Neural progenitor cell (in vitro differentiated cells): ENCODE data around the gene ATAD3A. TPM values are rescaled to one million over a fixed set of nuclear protein-coding genes. Genes with fewer than 3 reads are reported as not detected.

Experiments used
- DNase-seq: peaks from one replicate; pipeline ENCODE4 v3.0.0-alpha.2; 2016; ENCODE audit warnings: low spot score
- H2AFZ ChIP-seq: fragments of 200-600 bp; sonication (generic); replicated peaks from 2 replicates; pipeline ENCODE4 v1.6.1; 2016; ENCODE audit warnings: antibody characterized with exemption
- H3F3A ChIP-seq: fragments of 200-600 bp; sonication (generic); 2 replicates; pipeline ENCODE4 v1.6.1; 2016; ENCODE audit warnings: antibody characterized with exemption, low read depth
- H3K27ac ChIP-seq: fragments of 200-600 bp; sonication (generic); 2 replicates; pipeline ENCODE4 v1.5.1; 2016; ENCODE audit warnings: mild to moderate bottlenecking
- H3K27me3 ChIP-seq: fragments of 200-600 bp; sonication (generic); 2 replicates; pipeline ENCODE4 v1.6.1; 2016; ENCODE audit warnings: mild to moderate bottlenecking, moderate library complexity
- H3K36me3 ChIP-seq: fragments of 200-600 bp; sonication (generic); 2 replicates; pipeline ENCODE4 v1.5.1; 2016
- H3K4me1 ChIP-seq: fragments of 200-600 bp; sonication (generic); 2 replicates; pipeline ENCODE4 v1.6.1; 2016; ENCODE audit warnings: mixed run types
- H3K4me2 ChIP-seq: fragments of 200-600 bp; sonication (generic); 2 replicates; pipeline ENCODE4 v1.6.1; 2016
- H3K4me3 ChIP-seq: fragments of 200-600 bp; sonication (generic); 2 replicates; pipeline ENCODE4 v1.5.1; 2016
- H3K79me2 ChIP-seq: fragments of 200-600 bp; sonication (generic); 2 replicates; pipeline ENCODE4 v1.6.1; 2016; ENCODE audit warnings: low read depth
- H3K9ac ChIP-seq: fragments of 200-600 bp; sonication (generic); 2 replicates; pipeline ENCODE4 v1.6.1; 2016
- H3K9me3 ChIP-seq: fragments of 200-600 bp; sonication (generic); 2 replicates; pipeline ENCODE4 v1.5.1; 2016; ENCODE audit warnings: low read depth
- H4K20me1 ChIP-seq: fragments of 200-600 bp; sonication (generic); 2 replicates; pipeline ENCODE4 v1.6.1; 2016; ENCODE audit warnings: low read depth
- H3K27ac Mint-ChIP-seq: 3 replicates; pipeline ENCODE4 v1.8.0; 2021; ENCODE audit warnings: mixed read lengths
- H3K27me3 Mint-ChIP-seq: 2 replicates; pipeline ENCODE4 v1.8.0; 2022; ENCODE audit warnings: low read depth, mild to moderate bottlenecking, inconsistent platforms, moderate library complexity, mixed read lengths; ENCODE audit not compliant: insufficient read depth
- H3K36me3 Mint-ChIP-seq: 3 replicates; pipeline ENCODE4 v1.8.0; 2021; ENCODE audit warnings: mixed read lengths
- H3K4me1 Mint-ChIP-seq: 3 replicates; pipeline ENCODE4 v1.8.0; 2021; ENCODE audit warnings: mixed read lengths
- H3K4me3 Mint-ChIP-seq: 3 replicates; pipeline ENCODE4 v1.8.0; 2021; ENCODE audit warnings: mild to moderate bottlenecking, moderate library complexity, mixed read lengths
- H3K9me3 Mint-ChIP-seq: 3 replicates; pipeline ENCODE4 v1.8.0; 2020; ENCODE audit warnings: mixed read lengths
- EZH2 ChIP-seq: fragments of 200-600 bp; sonication (generic); IDR thresholded peaks from 2 replicates; pipeline ENCODE4 v1.6.1; 2017; ENCODE audit warnings: antibody characterized with exemption, mild to moderate bottlenecking, moderate library complexity
- EZH2phosphoT487 ChIP-seq: fragments of 200-600 bp; sonication (generic); IDR thresholded peaks from 2 replicates; pipeline ENCODE4 v1.6.1; 2017; ENCODE audit warnings: antibody characterized with exemption
- total RNA-seq: library from RNA; depleted of rRNA; stranded (reverse); fragments of >200 nt; gene quantifications from 2 replicates; pipeline ENCODE4 v1.2.3, GENCODE V29; 2015; ENCODE audit warnings: low replicate concordance
- TF ChIP-seq, protein P1 (sequence below): fragments of 200-600 bp; sonication (generic); IDR thresholded peaks from 2 replicates; pipeline ENCODE4 v1.5.1; 2017; ENCODE audit warnings: antibody characterized with exemption, mild to moderate bottlenecking

The ATAD3A gene
- total RNA-seq, 1 donor from 2014 or later: 7.8 TPM

DNA sequence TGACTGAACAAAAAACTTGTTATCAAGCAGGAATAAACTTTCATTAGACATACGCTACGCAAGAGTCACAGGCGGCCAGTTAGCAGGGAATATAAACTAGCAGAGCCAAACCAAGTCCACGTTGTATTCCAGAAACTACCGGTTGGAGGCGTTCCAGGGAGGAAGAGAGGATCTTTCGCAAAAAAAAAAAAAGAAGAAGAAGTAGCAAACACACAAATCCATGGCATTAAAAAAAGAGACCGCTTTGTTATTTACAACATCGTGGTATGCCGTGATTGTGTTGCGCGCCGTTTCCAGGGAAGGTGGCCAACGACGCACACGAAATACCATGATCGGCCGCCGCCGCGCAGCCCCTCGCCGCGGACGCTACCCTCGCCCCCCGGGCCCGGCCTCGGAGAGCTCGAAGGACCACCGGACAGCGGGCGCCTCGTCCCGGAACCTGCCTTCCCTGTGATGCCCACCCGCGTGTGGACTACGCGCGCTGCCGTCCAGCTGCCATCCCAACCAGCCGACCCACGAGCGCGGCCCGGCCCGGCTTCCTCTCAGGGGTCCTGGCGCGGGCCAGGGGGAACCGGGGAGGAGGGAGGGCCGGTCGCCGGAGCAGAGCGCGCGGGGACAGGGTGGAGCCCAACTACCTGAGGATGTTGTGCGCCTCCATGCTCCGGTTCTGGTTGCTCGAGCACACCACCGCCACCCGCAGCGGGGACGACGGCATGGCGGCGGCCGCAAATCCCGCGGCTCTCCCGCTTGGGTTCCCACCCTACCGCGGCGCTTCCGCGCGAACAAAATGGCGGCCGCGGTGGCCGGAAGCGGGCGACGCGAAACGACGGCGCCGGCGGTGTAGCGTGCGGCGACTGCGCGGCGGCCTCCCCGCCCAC is 62.1 kb downstream of the ATAD3A start:
- Mint-ChIP-seq H3K36me3 (peaks cover 11% of the 10 kb centered on the region), H3K27ac (peak overlapping the region; percentile 96), H3K4me3 (peak overlapping the region; percentile 98), H3K9me3 (no peaks in the 10 kb centered on the region), H3K27me3 (peaks cover 8% of the 10 kb centered on the region), H3K4me1 (peaks cover 18% of the 10 kb centered on the region)
- peaks cover 25% of the 10 kb centered on the region for H3F3A ChIP-seq
- H3K9ac ChIP-seq: peak overlapping the region; percentile 97
- peak; percentile 91 for DNase-seq
- H3K4me1 ChIP-seq: peaks cover 4% of the 10 kb centered on the region
- peak overlapping the region; percentile 85 for H3K4me2 ChIP-seq
- peaks cover 11% of the 10 kb centered on the region for H3K27me3 ChIP-seq
- peak overlapping the region; percentile 19 for H2AFZ ChIP-seq
- H4K20me1 ChIP-seq: peaks cover 47% of the 10 kb centered on the region
- peak overlapping the region; percentile 100 for H3K4me3 ChIP-seq
- no peak for TF ChIP-seq EZH2phosphoT487
- TF ChIP-seq, protein P1, sequence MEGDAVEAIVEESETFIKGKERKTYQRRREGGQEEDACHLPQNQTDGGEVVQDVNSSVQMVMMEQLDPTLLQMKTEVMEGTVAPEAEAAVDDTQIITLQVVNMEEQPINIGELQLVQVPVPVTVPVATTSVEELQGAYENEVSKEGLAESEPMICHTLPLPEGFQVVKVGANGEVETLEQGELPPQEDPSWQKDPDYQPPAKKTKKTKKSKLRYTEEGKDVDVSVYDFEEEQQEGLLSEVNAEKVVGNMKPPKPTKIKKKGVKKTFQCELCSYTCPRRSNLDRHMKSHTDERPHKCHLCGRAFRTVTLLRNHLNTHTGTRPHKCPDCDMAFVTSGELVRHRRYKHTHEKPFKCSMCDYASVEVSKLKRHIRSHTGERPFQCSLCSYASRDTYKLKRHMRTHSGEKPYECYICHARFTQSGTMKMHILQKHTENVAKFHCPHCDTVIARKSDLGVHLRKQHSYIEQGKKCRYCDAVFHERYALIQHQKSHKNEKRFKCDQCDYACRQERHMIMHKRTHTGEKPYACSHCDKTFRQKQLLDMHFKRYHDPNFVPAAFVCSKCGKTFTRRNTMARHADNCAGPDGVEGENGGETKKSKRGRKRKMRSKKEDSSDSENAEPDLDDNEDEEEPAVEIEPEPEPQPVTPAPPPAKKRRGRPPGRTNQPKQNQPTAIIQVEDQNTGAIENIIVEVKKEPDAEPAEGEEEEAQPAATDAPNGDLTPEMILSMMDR: peak; percentile 42
- H3K9me3 ChIP-seq: no peaks in the 10 kb centered on the region
- peaks cover 59% of the 10 kb centered on the region for H3K79me2 ChIP-seq
- H3K27ac ChIP-seq: peak overlapping the region; percentile 97
- no peaks in the 10 kb centered on the region for H3K36me3 ChIP-seq

DNA sequence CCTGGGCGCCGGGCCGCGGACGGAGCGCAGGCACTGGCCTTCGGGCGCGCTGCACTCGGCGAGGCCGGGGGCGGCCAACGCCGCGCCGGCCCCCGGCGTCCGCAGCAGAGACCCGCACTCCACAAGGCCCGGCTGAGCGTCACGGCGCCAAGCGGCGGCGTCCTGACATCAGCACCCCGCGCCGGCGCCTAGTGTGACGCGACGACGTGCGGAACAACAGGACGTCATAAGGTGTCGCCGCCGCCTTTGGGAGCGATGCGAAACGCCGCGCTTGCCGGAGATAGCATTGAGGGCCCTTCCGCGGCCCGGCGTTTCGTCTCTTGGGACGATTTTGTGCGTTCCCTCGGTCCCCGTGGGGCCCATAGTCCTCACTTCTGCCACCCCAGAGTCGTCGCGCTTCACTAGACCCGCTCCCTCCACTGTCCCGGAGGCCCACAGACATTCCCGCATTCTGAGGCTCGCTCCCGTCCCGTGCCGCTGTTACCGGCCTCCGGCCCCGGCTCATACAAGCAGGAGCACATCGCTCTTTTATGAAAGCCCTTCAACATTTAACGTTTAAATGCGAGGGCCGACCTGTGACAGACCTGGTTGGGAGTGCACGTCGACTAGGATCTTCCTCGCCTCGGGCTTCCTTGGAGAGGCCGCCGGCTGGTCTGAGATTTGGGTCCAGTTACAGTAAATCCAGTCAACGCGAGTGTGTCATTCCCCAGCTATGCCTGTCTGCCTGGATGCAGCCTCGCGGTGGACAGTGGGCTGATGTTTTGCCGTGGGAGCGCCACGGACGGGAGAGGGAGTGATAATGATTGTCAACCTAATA is 63.0 kb downstream of the ATAD3A start, which contains the start of gene SSU72:
Gene SSU72, minus strand, starts transcription at position 143 of the 817 bp plus-strand sequence. CDS start 306 bp downstream, outside the sequence.
- Histone ChIP-seq H3K4me3 (peak within 1 kb of the TSS; percentile 100), H3K9ac (peak within 1 kb of the TSS; percentile 97), H3K27ac (peak within 1 kb of the TSS; percentile 97), H3K79me2 (peaks cover 51% of the 10 kb centered on the region), H3K36me3 (no peaks in the 10 kb centered on the region), H3K4me2 (peak within 1 kb of the TSS; percentile 100), H3F3A (peaks cover 25% of the 10 kb centered on the region), H3K27me3 (peaks cover 17% of the 10 kb centered on the region), H2AFZ (peak within 1 kb of the TSS; percentile 92), H3K4me1 (peaks cover 4% of the 10 kb centered on the region), H4K20me1 (peaks cover 38% of the 10 kb centered on the region), H3K9me3 (no peaks in the 10 kb centered on the region)
- Mint-ChIP-seq H3K4me1 (peaks cover 18% of the 10 kb centered on the region), H3K27me3 (peaks cover 8% of the 10 kb centered on the region), H3K4me3 (peak within 1 kb of the TSS; percentile 99), H3K36me3 (peaks cover 9% of the 10 kb centered on the region), H3K9me3 (no peaks in the 10 kb centered on the region), H3K27ac (peak within 1 kb of the TSS; percentile 98)
- no peak for TF ChIP-seq EZH2
- DNase-seq: peak; percentile 98

DNA sequence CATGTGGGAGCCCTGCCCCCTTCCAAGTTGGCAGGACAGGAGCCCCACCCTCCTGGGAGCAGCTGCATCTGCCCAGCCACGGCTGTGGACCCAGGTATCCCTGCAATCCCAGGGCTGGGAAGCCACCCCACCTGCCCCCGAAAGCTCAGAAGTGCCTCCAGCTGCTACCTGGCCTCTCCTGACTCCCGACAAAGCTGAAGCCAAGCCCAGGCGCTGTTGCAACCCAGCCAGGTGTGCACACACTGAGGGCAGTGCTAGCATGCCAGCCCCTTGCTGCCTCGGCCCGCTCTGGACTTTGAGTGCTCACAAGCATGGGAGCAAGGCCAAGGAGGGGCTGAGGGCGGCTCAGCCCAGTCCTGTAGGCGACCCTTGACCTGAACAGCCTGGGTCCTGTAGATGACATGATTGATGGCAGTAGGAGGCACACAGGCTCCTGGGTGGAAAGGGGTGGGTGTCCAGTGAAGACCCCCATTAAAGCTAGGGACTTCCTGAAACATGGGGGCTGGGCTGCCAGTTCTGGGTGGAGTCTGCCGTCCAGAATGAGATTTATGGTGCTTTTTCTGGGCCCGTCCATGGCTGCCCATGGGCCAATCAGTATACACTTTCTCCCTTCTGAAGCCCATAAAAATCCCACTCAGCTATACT is 65.5 kb downstream of the ATAD3A start:
- Histone ChIP-seq H3K4me2 (no peak overlapping the region), H3K4me3 (no peak overlapping the region), H3F3A (peaks cover 18% of the 10 kb centered on the region), H3K9ac (no peak overlapping the region), H3K27me3 (peaks cover 36% of the 10 kb centered on the region), H4K20me1 (peaks cover 15% of the 10 kb centered on the region), H3K9me3 (no peaks in the 10 kb centered on the region), H3K79me2 (peaks cover 25% of the 10 kb centered on the region), H3K27ac (no peak overlapping the region), H3K4me1 (peaks cover 4% of the 10 kb centered on the region), H3K36me3 (no peaks in the 10 kb centered on the region), H2AFZ (no peak overlapping the region)
- Mint-ChIP-seq H3K36me3 (peaks cover 3% of the 10 kb centered on the region), H3K4me3 (peak overlapping the region; percentile 53), H3K27me3 (peaks cover 12% of the 10 kb centered on the region), H3K4me1 (peaks cover 18% of the 10 kb centered on the region), H3K9me3 (no peaks in the 10 kb centered on the region), H3K27ac (no peak overlapping the region)
- DNase-seq: no peak
- TF ChIP-seq, protein P1: no peak
- TF ChIP-seq EZH2phosphoT487 (no peak), EZH2 (no peak)
